ENCODE results near the gene MRS2. TPM values are rescaled to one million over a fixed set of nuclear protein-coding genes. Genes with fewer than 3 reads are reported as not detected.
A peak's percentile ranks its signal among the peaks of the same experiment; 100 is the strongest.

MRS2 gene
- total RNA-seq, 4 donors from 2014 or later, result 23.0 to 41.6 (median 30.6) TPM

DNA sequence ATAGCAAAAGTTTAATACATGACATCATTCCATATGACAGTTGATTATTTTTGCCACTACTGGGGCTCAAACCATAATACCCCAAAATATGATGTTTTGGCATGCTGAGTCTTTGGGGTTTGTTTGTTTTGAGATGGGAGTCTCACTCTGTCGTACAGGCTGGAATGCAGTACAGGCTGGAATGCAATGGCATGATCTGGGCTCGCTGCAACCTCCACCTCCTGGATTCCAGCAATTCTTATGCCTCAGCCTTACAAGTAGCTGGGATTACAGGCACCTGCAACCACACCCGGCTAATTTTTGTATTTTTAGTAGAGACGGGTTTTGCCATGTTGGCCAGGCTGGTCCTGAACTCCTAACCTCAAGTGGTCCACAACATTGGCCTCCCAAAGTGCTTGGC, 1.3 kb upstream of the MRS2 start:
- Histone ChIP-seq H3K27me3 (peaks cover 31% of the 10 kb centered on the region), H3K4me1 (peaks cover 0 to 31% (median 3%) of the 10 kb centered on the region in 3 donors), H3K27ac (no peak overlapping the region), H3K9me3 (no peaks in the 10 kb centered on the region), H3K36me3 (peaks cover 0 to 15% of the 10 kb centered on the region in 2 donors), H3K4me3 (no peak overlapping the region)
- TF ChIP-seq EP300 (IDR thresholded peaks at IDR 0.05), result no peak
- TF ChIP-seq, protein P1, sequence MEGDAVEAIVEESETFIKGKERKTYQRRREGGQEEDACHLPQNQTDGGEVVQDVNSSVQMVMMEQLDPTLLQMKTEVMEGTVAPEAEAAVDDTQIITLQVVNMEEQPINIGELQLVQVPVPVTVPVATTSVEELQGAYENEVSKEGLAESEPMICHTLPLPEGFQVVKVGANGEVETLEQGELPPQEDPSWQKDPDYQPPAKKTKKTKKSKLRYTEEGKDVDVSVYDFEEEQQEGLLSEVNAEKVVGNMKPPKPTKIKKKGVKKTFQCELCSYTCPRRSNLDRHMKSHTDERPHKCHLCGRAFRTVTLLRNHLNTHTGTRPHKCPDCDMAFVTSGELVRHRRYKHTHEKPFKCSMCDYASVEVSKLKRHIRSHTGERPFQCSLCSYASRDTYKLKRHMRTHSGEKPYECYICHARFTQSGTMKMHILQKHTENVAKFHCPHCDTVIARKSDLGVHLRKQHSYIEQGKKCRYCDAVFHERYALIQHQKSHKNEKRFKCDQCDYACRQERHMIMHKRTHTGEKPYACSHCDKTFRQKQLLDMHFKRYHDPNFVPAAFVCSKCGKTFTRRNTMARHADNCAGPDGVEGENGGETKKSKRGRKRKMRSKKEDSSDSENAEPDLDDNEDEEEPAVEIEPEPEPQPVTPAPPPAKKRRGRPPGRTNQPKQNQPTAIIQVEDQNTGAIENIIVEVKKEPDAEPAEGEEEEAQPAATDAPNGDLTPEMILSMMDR (IDR thresholded peaks at IDR 0.05), result no peak
- no peak for TF ChIP-seq POLR2AphosphoS5 (IDR thresholded peaks at IDR 0.05)
- TF ChIP-seq POLR2A (IDR thresholded peaks at IDR 0.05), result no peak
- ATAC-seq, result no peak
- WGBS, 2 donors (ENCODE audit: low coverage in 1 of 2), result 54 to 72% methylated on average over 2 to 3 of the region's 4 CpGs

DNA sequence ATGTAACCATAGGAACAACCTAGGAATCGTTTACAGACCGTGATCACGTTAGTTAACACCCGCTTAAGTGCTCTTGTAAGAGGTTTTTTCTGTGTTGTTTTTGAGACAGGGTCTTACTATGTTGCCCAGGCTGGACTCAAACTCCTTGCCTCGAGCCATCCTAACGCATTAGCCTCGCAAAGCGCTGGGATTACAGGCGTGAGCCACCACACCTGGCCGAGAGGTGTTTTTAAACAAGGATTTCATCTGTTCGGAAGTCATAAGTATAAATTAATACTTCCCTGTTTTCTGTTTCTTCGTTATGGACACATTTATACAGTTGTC, 727 bp downstream of the MRS2 start:
- H3K27ac ChIP-seq, result peak overlapping the region; percentile 12 to 89 (median 84)
- WGBS, 2 donors (ENCODE audit: low coverage in 1 of 2), result 5 to 8% methylated on average over 5 to 7 of the region's 12 CpGs
- H3K9me3 ChIP-seq, result no peaks in the 10 kb centered on the region
- peaks cover 3 to 35% of the 10 kb centered on the region in 2 donors for H3K36me3 ChIP-seq
- no peak for ATAC-seq
- peaks cover 13% of the 10 kb centered on the region for H3K27me3 ChIP-seq
- TF ChIP-seq POLR2AphosphoS5 (IDR thresholded peaks at IDR 0.05) (no peak), EP300 (IDR thresholded peaks at IDR 0.05) (no peak), POLR2A (IDR thresholded peaks at IDR 0.05) (no peak)
- TF ChIP-seq, protein P1 (IDR thresholded peaks at IDR 0.05), result no peak
- H3K4me3 ChIP-seq, result peak overlapping the region; percentile 61 to 65
- peaks cover 0 to 31% (median 3%) of the 10 kb centered on the region in 3 donors for H3K4me1 ChIP-seq

DNA sequence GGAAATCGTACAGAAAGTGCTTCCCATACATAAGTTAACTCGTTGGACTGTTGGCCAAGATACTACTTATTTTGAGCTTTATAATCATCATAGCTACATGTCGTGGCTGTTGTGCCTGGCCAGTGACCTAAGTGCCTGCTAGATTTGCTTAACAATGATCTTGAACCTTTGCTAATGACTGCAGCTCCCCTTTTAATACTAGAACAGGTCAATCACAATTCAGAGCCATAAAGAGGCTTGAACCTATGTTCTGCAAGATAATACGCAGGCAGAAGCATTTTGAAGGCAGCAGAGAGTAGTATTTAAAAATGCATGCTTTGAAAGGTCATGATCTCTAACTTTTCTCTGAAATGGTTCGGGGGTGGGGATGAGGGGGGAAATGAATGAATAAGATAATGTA, 2.5 kb downstream of the MRS2 start:
- Histone ChIP-seq H3K4me3 (no peak overlapping the region), H3K36me3 (peaks cover 3 to 53% of the 10 kb centered on the region in 2 donors), H3K4me1 (peaks cover 0 to 31% (median 3%) of the 10 kb centered on the region in 3 donors), H3K27ac (no peak overlapping the region), H3K9me3 (no peaks in the 10 kb centered on the region), H3K27me3 (no peaks in the 10 kb centered on the region)
- TF ChIP-seq, protein P1 (IDR thresholded peaks at IDR 0.05), result no peak
- no peak for TF ChIP-seq EP300 (IDR thresholded peaks at IDR 0.05)
- TF ChIP-seq POLR2AphosphoS5 (IDR thresholded peaks at IDR 0.05), result no peak
- no peak for TF ChIP-seq POLR2A (IDR thresholded peaks at IDR 0.05)
- 65 to 67% methylated on average over 4 of the region's 5 CpGs for WGBS, 2 donors (ENCODE audit: low coverage in 1 of 2)
- no peak for ATAC-seq

DNA sequence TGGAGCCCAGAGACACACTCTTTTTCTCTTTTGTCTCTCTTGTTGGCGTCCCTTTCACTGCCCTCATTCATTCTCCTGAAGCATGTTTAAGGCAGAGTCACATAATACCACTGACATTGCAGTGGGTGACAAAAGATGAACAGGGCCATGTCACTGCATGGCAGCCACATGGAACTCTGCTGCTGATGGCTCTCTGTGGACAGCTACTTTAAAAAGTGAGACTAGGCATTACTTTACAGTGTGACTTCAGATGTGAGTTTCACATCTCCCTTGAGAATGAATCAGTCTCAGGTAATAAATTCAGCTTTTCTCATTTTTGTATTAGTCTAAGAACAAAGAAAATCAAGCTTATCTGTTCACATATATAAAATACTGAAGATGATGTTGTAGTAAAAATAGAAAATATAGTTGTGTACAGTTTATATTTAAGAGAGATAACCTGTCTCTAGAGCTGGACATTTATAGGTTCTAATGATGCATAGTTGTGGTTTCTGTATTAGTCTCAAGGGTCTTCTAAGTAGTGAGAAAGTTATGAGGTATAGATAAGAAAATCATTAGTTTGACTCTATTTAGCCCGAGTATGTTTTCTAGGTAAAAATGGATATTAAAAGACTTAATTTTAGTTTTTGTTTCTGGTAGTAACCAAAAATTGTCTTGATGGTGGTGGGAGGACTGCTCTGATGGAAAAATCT, 6.1 kb downstream of the MRS2 start:
- H3K9me3 ChIP-seq, result no peaks in the 10 kb centered on the region
- no peak overlapping the region for H3K27ac ChIP-seq
- 78 to 91% methylated on average over 2 of the region's 2 CpGs for WGBS, 2 donors (ENCODE audit: low coverage in 1 of 2)
- H3K27me3 ChIP-seq, result no peaks in the 10 kb centered on the region
- H3K4me3 ChIP-seq, result no peak overlapping the region
- TF ChIP-seq POLR2AphosphoS5 (IDR thresholded peaks at IDR 0.05) (no peak), POLR2A (IDR thresholded peaks at IDR 0.05) (no peak)
- TF ChIP-seq, protein P1 (IDR thresholded peaks at IDR 0.05), result no peak
- H3K36me3 ChIP-seq, result peaks cover 3 to 86% of the 10 kb centered on the region in 2 donors
- ATAC-seq, result no peak
- peaks cover 0 to 16% (median 3%) of the 10 kb centered on the region in 3 donors for H3K4me1 ChIP-seq

DNA sequence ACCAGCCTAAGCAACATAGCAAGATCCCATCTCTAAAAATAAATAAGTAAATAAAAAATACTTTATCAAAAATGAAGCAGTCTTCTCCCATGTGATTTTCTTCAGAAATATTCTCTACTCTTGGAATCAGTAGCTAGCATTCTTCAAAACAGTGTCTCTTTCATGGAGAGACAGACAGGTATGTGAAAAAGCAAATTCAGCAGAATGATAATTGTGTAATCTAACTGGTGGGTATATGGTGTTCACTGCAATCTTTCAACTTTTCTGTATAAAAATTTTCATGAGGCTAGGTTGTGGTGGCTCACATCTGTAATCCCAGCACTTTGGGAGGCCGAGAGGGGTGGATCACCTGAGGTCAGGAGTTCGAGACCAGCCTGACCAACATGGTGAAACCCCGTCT, 7.9 kb downstream of the MRS2 start:
- no peaks in the 10 kb centered on the region for H3K4me1 ChIP-seq
- WGBS, 2 donors (ENCODE audit: low coverage in 1 of 2), result 85 to 90% methylated on average over 2 of the region's 3 CpGs
- no peak for ATAC-seq
- H3K4me3 ChIP-seq, result no peak overlapping the region
- no peaks in the 10 kb centered on the region for H3K9me3 ChIP-seq
- TF ChIP-seq EP300 (IDR thresholded peaks at IDR 0.05) (no peak), POLR2A (IDR thresholded peaks at IDR 0.05) (no peak), POLR2AphosphoS5 (IDR thresholded peaks at IDR 0.05) (no peak)
- TF ChIP-seq, protein P1 (IDR thresholded peaks at IDR 0.05), result no peak
- peaks cover 3 to 94% of the 10 kb centered on the region in 2 donors for H3K36me3 ChIP-seq
- H3K27ac ChIP-seq, result no peak overlapping the region
- no peaks in the 10 kb centered on the region for H3K27me3 ChIP-seq
